Activated effector memory CD4-positive, alpha-beta T cell treated with Interleukin-2 at 50 U/mL for 16 hours (primary cell): ENCODE measurements around the gene PJVK.

ENCODE experiments used
- DNase-seq: peaks from one replicate; pipeline ENCODE4 v3.0.0-alpha.2; 2020

PJVK gene

DNA sequence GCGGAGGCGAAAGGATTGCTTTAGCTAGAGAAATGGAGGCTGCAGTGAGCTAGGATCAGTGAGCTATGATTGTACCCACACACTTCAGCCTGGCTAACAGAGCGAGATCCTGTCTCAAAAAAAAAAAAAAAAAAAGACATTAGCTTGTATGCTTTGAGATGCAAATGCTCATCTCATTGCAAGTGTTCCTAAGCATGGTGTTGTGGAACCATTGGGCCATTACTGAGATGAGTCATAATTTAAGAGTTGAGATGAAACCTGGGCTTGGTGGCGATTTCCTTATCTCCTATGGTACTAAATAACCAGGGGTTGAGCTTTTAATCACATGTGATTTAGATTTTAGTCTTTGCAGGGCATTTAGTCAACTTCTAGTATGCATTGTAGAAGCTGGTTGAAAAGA, 31.3 kb downstream of the PJVK start:
- DNase-seq, result no peak

DNA sequence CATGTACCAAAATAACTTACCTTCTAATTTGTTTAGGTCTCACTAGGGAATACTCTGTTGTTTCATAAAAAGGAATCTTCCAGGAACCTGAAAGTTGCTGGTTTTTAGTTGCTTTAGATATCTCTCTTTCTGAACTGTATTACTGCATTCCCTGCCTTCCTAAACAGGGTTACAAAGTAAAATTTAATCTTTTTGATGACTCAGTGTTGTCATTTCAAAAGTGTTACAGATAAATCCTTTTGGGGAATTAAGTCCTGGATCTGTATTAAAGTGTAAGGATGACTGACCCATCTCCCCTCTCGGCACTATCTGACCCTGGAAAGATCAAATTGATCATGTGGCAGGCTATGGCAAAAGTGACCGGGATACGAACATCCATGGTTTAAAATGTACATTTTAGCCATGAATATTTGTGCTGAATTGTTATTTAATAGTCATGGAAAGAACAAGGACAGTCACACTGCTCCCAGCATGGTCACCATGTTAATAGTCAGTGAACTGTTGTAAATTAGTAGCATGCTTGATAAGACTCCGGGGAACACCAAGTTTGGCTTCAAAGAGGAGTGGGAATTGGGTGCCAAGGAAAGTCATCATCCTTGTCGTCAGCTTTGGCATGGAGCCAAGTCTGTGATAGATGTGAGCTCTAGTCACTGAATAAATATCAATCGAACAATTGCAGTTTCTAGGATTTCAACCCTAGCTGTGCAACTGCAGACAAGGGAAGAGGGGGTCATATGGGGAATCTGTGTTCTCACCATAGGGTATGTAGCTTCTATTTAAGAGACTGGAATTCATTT, 33.3 kb downstream of the PJVK start:
- DNase-seq, result no peak

DNA sequence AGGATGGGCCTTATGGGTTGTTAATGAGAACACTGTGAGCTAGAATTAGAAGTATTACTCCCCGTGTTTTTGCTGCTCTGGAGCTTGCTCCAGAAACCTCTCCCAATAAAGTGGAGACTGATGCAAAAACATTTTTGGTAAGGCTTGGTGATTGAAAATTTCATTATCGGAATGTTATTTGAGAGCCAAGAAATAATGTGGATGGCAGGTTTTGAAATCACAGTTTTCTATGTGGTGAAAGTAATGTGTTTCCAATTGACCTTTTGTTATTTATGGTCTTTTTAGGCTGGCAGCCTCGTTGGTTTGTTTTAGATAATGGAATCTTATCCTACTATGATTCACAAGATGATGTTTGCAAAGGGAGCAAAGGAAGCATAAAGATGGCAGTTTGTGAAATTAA, 34.2 kb downstream of the PJVK start:
- no peak for DNase-seq

DNA sequence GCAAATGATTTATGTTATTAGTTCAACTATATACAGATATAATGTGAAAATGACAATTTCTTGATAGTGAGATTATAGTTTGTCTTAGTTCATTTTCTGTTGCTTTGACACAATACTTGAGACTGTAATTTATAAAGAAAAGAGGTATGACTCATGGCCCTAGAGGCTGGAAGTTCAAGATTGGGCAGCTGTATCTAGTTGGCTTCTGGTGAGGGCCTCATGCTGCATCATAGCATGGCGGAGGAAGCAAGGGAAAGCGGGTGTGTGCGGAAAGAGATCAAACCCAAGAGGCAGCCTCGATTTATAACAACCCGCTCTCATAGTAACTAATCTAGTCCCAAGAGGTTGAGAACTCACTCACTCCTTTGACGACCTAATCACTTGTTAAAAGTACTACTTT, 40.4 kb downstream of the PJVK start:
- no peak for DNase-seq

DNA sequence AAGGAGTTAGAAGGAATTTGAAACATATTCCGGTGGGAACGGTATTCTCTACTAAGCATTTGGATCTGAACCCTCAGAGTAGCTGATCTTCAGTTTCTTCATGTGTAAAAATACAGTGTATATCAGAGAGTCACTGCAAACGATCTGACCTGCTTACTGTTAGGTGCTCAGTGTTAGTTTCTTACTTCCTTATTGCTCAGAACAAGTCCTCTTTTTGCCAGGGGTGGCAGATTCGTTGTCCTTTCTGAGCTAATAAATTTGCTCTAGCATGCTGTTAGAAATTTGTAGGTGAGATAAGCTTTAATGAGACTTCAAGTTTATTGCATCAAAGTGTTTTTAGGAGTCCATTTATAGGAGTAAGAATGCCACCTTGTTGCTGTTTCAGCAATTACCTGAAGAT, 44.9 kb downstream of the PJVK start:
- DNase-seq, result no peak

DNA sequence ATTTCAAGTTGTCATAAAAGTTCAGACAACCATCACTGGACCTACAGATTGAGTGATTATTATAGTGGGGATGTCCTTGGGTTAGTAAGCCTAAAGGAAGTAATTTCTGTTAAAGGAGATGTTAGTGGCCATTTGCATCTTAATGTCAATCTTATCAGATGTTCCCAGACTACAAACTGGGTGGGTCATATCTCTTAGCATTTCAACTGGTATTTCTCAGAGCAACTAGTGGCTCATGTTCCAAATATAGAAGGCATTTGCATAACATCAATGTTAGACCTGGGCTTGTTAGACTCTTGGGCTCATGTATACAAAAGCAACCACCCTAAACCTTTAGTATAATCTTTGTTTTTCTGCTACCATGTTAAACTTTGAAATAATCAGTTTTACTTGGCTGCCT, 47.0 kb downstream of the PJVK start:
- no peak for DNase-seq

DNA sequence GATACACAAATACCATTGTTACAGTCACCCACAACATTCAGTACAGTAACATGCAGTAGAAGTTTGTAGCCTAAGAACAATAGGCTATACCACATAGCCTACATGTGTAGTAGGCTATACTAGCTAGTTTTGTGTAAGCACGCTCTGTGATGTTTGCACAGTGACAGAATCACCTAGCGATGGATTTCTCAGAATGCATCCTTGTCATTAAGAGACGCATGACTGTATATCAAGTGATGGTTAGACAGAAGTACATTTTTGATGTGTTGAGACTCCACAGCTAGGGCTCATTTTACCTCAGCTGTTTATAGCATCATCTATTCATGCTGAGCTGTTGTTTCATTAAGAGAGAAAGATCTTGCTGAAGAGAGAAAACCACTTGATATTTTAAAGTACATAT, 48.5 kb downstream of the PJVK start:
- DNase-seq, result no peak

DNA sequence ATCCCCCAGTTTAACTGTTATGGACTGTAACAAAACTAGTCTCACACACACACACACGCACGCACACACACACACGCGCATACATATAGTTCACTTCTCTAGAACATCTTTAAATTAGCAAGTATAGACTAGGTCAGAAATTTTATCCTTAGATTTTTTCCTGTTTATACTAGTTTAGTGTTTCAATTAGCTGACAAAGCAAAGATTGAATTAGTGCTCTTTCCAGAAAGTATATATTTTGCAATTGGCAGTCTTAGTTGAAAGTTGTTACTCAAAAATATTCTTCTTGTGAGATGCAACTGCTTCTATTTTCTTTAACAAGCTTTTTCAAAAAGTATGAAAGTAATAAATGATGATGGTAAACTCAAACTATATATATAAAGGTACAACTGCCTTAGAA, 51.6 kb downstream of the PJVK start:
- no peak for DNase-seq

DNA sequence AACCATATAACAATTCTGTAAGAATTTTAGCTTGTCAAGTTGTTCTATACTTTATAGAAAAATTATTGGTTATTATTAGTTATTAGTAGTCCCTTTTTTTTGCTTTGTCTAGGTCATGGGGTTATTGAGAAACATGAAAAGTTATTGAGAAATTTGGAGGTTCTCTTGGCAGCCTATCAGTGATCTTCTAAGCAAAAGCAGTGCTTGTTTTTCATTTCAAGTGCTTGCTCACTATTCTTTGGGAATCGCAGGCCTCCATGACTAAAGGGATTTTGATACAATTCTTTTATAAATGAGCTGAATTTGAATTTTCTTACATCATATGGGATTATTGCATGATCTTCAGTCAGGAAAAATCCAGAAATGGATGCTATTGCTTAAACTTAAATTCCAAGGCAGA, 54.9 kb downstream of the PJVK start:
- no peak for DNase-seq

DNA sequence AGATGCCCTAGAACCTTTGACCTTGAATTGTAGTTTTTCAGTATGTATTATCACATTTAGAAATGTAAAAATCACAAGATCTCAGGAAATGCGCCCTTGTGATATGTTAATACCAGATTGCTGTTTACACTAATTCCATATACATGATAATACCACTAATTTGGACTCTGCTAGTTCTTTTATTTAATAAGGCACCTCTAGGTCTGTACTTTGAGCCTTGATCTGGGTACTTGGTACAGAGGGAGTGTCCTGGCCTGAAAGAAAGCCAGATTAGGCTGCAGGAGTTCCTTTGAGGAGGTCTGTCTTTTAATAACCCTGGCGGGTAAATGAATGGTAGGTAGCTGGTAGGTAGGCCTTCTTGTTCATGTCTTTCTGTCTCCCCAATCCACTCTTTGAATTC, 55.3 kb downstream of the PJVK start:
- DNase-seq, result no peak

DNA sequence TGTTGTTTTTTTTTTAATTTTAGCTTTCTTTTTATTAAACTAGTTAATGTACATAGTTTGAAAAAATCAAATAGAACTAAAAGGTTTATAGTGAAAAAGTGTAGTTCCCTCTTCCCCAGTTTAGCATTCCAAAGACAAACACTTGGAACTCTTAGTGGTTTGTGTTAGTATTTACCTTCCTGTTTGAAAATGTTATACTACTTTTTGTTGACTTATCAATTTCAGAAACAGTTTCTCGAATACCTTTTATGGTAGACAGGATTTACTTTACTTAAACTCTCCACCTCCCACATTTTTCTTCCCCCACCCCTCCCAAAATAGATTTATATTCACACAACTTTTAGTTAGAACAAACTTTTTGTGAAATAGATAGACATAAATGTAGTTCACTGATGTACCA, 55.8 kb downstream of the PJVK start:
- no peak for DNase-seq

DNA sequence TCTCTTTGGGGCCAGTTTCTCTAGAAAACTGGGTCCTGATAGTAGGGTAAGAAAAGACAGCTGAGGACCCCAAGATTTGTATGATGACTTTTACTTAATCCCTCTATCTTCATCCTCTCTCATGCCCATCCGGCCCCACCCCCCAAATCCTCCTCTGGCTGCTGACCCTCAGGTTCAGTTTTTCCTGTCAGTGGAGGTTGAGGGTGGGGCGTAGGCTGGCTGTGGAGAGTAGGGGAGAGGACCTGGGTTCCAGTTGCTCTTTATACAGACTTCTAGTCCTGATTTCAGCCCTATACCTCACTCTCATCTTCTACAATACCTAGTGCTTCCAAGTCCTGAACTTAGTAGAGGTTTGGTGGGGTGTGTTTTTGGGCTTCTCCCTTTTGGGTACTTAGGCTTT, 57.5 kb downstream of the PJVK start:
- no peak for DNase-seq

DNA sequence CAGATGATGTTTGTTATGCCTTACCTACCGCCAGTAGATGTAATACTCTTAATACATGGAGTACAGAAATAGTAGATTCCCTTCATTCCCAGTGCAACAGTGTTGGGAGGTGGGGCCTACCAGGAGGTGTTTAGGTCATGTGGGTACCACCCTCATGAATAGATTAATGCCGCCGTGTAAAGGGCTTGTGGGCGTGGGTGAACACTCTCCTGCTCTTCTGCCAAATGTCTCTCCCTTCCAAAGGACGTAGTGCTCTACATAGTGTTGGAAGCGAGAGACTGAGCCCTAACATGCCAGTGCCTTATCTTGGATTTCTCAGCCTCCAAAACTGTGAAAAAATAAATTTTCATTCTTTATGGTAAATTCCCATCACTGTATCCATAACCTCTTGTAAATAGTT, 59.2 kb downstream of the PJVK start:
- no peak for DNase-seq
